ENCODE data around the gene PLCB2. TPM values are rescaled to one million over a fixed set of nuclear protein-coding genes. Genes with fewer than 3 reads are reported as not detected.
A peak's percentile ranks its signal among the peaks of the same experiment; 100 is the strongest.

PLCB2 gene
- total RNA-seq, 1 donor from 2014 or later = 36.4 TPM

DNA sequence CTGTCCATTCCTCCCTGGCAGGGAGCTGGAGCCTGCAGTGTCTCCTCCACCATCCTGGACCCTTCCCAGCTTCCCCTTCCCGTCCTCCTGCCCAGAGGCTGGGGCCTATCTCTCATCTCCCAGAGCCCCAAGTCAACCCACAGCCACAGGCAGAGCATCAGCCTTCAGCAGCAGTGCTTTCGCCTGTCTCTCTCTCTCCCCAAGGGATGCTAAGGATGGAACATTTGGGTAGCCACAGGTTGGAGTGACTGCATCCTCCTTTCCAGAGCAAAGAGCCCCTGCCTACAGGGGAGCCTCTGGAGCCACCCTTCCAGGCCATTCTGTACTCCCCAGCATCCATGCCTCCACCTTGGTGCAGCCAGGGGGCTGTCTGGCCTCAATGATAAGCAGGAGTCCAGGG lies 4.2 kb downstream of the PLCB2 start:
- no peak for DNase-seq (ENCODE audit: low spot score)

DNA sequence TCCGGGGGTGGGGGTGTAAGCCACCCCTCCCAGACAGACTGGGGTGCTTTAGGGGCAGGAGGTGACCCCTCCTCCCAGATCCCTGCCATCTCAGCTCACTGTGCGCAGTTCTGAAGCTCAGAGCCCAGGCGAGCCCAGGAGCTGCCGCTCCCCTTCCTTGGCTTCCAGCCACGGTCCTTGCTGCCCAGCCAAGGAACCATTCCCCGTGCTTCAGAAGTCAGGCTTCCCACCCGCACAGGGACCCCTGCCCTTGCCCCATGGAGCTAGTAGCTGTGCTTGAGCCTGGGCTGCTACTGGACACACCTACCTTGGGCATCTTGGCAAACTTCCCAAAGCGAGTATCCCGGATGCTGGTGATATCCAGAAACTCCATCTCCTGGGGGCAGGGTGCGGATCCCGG lies 4.8 kb downstream of the PLCB2 start:
- DNase-seq (ENCODE audit: low spot score) = no peak

GRCh38 chr15:40302288-40302886 lies 5.3 kb downstream of the PLCB2 start:
- DNase-seq (ENCODE audit: low spot score) = no peak

DNA sequence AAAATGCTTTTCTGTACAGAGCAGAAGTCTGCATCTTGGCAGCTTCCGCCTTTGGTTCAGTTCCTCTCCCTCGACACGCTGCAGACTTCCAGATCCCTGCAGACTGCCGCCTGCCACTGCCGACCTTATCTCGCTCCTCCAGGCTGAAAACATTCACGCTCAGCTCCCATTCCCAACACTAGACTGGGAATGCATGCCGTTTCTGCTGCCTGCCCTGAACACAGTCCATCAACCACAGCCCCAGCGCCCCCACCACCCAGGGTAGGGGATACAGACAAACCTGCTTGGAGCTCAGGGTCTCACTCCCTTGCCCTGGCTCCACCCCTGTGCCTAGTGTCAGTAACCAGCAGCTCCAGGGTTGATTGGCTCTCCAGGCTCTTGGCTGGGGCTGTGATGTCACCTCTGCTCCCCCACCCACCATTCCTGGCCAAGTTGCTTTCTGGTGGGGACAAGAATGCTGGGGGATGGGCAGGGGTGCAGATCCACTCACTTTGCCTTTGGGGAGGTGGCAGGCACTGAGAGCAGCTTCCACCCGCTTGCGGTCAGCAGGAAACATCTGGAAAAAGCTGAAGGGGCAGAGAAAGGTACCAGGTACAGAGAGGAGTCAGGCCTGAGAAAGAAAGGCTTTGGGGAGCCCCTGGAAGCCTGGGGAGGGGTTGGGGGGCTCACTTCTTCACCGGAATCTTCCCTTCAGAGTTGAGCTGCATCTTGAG lies 6.1 kb downstream of the PLCB2 start:
- no peak for DNase-seq (ENCODE audit: low spot score)

- no peak for DNase-seq (ENCODE audit: low spot score)
Measured at GRCh38 chr15:40300771-40301170, 7.0 kb downstream of the PLCB2 start.

- DNase-seq (ENCODE audit: low spot score) = no peak
Measured at GRCh38 chr15:40300367-40300766, 7.4 kb downstream of the PLCB2 start.

- no peak for DNase-seq (ENCODE audit: low spot score)
Measured at GRCh38 chr15:40298216-40298935, 9.4 kb downstream of the PLCB2 start.

- DNase-seq (ENCODE audit: low spot score) = no peak
Measured at GRCh38 chr15:40297356-40297755, 10.4 kb downstream of the PLCB2 start.

DNA sequence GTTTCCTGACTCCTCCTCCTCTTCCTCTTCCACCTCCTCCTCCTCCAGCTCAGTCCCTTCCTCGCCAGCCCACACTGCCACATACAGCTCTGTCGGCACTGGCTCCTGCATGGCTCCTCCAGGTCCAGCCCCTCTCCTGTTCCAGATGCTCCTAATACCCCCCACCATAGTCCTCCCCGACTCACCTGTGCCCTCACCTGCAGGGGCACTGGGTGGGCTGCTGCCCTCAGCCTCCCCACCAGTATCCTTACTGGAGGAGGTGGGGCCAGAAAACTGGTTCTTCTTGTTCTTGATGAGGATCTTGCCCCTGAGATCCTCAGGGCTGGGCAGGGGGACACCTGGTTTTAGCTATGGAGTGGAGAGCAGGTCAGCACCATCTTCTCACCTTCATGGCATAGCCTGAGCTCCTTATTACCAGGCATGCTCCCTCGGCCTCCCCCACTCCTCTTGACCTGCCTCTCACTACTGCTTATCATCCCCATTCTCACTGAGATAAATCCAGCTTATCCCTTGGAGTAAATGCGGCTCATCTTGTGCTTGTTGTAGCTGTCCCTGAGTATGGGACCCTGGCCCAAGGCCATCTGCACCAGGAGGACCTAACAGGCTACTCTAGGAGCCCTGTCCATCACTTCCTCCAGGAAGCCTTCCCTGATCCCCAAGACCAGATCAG lies 11.0 kb downstream of the PLCB2 start:
- DNase-seq (ENCODE audit: low spot score) = no peak

- DNase-seq (ENCODE audit: low spot score) = no peak
Measured at GRCh38 chr15:40295877-40296560, 11.7 kb downstream of the PLCB2 start.

DNA sequence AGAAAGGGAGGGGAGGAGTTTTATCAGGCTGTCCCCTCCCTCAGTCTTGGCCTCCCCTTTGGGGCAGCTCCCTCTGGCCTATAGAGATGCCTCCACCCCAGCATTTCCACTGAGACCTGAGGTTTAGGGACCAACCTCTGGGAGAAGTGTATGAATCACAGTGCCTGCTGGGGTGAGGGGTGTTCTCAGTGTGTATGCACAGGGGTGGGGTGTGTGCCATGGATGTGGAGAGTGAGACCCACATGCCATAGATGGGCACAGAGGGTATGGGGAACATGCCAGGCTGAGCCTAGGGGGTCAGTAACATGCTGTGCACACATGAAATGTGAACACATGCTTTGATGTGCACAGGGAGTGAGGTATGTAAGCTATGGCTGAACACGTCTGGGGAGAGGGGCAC lies 12.4 kb downstream of the PLCB2 start:
- no peak for DNase-seq (ENCODE audit: low spot score)

GRCh38 chr15:40293905-40294895 lies 13.5 kb downstream of the PLCB2 start:
- no peak for DNase-seq (ENCODE audit: low spot score)

- no peak for DNase-seq (ENCODE audit: low spot score)
Measured at GRCh38 chr15:40293006-40293405, 14.7 kb downstream of the PLCB2 start.

DNA sequence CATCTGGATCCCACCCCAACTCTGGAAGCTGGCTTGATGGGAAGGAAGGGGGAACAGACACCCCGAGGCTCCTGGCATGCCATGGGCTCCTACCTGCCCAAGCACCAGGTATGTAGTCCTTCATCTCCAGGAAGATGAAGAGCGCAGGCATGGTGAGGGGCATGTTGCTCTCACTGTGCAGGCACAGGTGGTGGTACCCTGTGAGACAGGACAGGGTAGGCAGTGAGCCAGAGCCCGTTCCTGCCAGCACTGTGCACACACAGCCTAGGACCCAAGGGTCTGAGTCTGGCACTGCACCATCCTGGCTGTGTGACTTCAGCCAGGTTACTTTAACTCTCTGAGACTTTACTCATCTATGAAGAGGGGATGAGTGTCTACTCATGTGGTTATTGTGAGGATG lies 15.5 kb downstream of the PLCB2 start:
- DNase-seq (ENCODE audit: low spot score) = no peak

- no peak for DNase-seq (ENCODE audit: low spot score)
Measured at GRCh38 chr15:40290918-40291574, 16.7 kb downstream of the PLCB2 start.

GRCh38 chr15:40290545-40290917 lies 17.2 kb downstream of the PLCB2 start:
- no peak for DNase-seq (ENCODE audit: low spot score)

- DNase-seq (ENCODE audit: low spot score) = peak; percentile 90
Measured at GRCh38 chr15:40289140-40289775, 18.5 kb downstream of the PLCB2 start.

GRCh38 chr15:40287968-40288367 lies 19.8 kb downstream of the PLCB2 start:
- no peak for DNase-seq (ENCODE audit: low spot score)

DNA sequence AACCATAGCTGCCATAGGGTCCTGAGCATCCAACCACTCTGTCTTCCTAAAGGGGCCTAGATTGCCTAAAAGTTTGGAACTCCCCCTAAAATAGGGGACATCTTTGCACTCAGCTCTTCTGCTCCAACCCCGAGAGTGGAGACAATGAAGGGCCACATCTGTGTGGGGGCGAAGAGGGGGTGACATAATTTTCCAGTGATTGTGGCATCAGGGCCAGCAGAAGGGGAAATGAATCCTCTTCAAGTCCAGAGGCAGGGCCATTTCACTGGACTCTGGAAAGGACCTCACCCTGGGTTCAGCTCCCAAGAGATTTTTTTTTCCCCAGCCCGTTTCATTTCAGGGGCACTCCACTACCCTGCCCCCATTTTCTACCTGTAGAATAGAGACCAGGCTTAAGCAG lies 20.2 kb downstream of the PLCB2 start:
- no peak for DNase-seq (ENCODE audit: low spot score)

DNA sequence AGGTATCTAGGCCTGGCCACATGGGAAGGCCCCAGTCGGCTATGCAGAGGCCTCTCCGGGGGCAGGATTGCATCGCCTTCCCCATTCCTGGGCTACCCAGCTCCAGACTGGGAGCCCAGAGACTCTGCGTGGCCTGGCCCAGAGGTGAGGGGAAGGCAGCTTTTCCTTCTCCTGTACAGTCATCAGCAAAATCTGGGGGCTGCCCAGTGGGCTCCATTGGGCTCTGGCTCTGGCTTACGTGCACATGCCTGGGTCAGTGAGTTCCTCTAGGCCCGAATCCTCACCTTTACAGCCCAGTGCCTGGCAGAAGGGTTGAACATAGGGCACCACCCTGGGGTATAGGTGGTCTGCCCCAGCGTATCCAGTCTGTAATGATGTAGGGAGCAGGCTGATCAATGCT lies 20.9 kb downstream of the PLCB2 start:
- no peak for DNase-seq (ENCODE audit: low spot score)

Data from mucosa of gallbladder (tissue), 1 donor.